Glomerular endothelial cell (primary cell): ENCODE measurements around the gene MBTD1. TPM values are rescaled to one million over a fixed set of nuclear protein-coding genes. Genes with fewer than 3 reads are reported as not detected.
"Not testable (repeated sequence)": the region's sequence is repeated elsewhere in the genome, so short reads cannot be mapped to it uniquely, and the experiment has no call there.

Source experiments
- DNase-seq: peaks from one replicate; pipeline ENCODE4 v3.0.0-alpha.2; 2011; ENCODE audit warnings: low read depth, low spot score; ENCODE audit errors: extremely low read depth
- total RNA-seq: library from RNA; depleted of rRNA; stranded (reverse); fragments of >200 nt; gene quantifications from 2 replicates; pipeline ENCODE4 v1.2.3, GENCODE V29; 2015

MBTD1 gene
- total RNA-seq, 1 donor from 2014 or later: 11.4 TPM

DNA sequence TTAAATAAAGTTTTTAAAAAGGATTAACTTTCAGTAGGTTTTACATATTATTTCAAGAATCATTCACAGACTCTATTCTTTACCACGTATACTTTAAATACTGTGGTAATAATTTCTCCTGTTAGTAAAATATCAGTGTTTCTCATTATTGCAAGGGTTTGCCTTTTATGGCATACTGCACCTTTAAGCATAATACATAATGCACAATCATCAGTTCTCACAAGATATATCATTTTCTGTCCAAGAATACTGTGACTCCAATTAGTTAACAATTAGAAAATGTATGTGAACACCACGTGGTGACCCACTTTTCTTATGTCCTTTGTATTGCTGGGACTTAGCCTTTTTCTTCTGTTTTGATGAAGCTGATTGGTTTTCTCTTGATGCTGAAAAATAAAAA, 68.0 kb downstream of the MBTD1 start:
- no peak for DNase-seq

DNA sequence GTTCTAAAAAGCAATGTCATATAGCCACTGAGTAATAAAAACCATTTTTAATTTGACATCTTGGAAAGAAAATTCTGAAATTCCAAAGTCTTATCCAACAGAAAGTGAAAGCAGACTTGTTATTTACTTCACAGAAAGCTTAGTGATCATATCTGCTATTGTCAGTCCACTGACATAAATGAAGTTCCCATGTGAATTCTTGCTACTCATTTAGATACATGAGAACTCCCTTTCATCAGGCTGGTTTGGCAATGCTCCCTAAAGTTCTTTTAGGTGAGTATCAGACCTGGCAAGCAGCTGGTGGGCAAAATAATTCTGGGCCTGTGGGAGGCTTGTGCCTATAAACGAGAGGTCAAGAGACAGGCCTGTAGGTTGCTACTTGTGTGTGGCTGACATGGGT, 70.2 kb downstream of the MBTD1 start:
- DNase-seq: no peak

DNA sequence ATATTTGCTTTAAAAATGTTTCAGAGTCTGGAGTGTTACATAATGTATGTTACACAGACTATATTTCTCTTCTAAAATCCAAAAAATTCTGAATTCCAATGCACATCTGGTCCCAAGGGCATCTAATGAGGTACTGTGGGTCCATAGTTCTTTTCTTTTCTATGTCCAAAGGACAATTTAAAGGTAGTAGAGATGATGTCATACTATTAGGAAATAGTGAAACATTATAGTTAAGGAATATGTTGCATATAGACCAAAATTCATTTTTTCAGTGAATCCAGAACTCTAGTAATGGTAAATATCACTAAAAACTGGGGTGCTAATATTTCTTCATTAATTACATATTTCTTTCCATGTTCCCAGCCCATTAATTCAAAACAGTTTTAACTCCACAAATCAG, 70.7 kb downstream of the MBTD1 start:
- DNase-seq: no peak

GRCh38 chr17:51188271-51188833, 71.5 kb downstream of the MBTD1 start:
- no peak for DNase-seq

DNA sequence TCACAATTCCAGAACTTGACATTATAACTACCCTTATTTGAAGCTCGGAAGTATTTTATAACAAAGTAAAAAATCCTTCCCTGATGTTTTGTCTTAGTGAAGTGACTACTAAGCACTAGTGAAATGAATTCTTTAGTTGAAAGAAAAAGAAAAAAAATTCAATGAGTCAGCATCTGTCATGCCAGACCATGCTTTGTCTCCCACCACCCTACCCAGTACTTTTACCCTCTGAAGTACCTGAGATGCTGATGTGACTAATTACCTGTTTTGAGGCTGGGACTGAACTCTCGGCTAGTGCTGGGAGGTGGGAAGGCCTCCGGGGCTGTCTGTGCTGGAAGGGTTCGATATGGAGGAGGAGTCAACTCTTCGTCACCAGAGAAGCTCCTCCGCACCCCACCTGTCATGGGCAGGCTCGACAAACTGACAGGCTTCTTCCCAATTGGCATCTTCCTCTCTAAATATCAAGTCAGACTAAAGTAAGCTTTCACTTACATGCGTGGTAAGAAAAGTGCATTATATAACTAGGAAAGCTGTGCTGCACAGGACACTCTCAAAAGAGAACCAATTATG, 74.0 kb downstream of the MBTD1 start:
- no peak for DNase-seq

- DNase-seq: no peak
These were observed 75.7 kb downstream of the MBTD1 start for GRCh38 chr17:51184124-51184523.

GRCh38 chr17:51180486-51180885, 79.4 kb downstream of the MBTD1 start:
- no peak for DNase-seq

DNA sequence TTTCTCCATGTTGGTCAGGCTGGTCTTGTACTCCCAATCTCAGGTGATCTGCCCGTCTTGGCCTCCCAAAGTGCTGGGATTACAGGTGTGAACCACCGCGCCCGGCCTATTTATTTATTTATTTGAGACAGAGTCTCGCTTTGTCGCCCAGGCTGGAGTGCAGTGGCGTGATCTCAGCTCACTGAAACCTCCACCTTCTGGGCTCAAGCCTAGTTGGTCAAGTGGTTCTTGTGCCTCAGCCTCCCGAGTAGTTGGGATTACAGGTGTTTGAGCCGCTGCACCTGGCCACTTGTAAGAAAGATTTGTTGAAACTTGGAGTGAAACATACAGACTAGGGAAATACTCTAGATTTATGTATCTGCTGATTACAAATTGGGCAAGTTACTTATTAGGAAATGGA, 87.8 kb downstream of the MBTD1 start:
- not testable (repeated sequence) for DNase-seq

- DNase-seq: no peak
These were observed 89.1 kb downstream of the MBTD1 start for GRCh38 chr17:51170736-51171135.

DNA sequence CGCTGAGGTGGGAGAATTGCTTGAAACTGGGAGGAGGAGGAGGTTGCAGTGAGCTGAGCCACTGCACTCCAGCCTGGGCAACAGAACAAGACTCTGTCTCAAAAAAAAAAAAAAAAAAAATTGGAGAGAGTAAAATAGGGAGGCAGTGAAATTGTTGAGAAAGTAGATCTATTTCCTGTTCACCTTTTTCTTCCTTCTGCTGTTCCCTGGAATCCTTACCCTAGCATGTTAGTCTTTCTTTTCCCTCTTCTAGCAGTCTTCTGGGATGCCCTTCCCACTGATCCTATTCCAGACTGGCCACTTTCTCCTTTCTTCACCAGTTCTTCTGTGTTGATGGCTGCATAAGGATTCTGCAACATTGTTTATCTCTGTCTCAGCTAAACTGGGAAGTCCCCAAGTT, 90.5 kb downstream of the MBTD1 start:
- DNase-seq: no peak

DNA sequence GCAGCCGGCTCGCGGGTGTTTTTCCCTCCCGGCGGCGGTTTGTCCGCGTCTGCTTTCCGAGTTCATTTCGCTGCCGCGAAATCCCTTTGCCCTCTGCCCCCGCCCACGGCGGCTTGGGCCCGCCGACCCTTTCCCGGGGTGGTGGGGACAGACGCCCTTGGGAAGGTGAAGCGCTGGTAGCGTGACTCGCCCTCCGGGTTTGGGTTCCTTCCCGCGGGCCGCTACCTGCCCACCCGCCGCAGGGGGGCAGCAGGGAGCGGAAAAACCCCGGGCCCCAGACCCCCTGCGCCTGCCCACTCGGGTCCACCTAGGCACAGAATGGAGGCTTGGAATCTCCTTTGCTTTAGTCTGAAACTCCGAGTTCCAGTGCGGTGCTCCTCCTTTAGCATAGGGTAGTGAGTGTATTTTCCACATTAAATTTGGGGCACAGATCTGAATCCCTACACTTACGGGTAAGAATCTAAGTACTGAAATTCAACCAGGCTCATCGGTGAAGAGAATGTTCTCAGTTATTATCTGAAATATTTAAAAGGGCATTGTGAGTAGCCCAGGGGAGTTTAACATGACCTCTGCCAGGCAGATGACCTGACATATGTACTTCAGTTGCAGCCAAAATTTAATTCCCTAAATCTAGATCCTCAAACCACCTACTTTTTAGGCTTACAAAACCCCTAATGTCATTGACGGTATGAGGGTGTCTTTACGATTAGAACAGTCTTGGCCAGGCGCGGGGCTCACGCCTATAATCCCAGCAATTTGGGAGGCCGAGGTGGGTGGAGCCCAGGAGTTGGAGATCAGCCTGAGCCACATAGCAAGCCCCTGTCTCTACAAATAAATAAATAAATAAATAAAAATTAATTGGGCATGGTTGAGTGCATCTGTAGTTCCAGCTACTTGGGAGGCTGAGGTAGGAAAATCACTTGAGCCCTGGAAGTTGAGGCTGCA, 92.6 kb downstream of the MBTD1 start:
- no peak for DNase-seq

DNA sequence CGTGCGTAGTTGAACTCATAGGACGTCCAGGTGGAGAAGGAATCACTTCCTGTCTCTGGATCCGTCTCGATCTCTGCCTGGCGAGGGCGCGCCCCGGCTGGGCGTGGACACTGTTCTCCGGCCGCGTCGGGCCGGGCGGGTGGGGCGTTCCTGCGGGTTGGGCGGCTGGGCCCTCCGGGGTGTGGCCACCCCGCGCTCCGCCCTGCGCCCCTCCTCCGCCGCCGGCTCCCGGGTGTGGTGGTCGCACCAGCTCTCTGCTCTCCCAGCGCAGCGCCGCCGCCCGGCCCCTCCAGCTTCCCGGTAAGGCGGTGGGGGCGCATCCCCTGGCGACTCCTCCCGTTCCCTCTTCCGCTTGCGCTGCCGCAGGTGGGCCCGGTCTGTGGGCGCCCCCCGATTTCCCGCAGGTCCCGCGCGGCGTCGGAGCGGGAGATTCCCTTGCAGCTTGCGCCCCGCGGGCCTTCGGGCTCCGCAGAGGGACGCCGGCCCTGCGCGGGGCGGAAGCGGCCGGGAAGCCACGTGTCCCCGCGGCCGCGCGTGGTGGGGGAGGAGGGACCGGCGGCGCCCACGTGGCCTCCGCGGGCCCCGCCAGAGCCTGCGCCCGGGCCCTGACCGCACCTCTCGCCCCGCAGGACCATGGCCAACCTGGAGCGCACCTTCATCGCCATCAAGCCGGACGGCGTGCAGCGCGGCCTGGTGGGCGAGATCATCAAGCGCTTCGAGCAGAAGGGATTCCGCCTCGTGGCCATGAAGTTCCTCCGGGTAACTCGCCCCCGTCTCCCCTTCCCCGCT, 93.5 kb downstream of the MBTD1 start, which contains the start of gene NME2:
Gene NME2 (plus strand): TSS at position 214 of the 789 bp plus-strand sequence. CDS start 420 bp downstream, at position 634.
- DNase-seq: no peak

DNA sequence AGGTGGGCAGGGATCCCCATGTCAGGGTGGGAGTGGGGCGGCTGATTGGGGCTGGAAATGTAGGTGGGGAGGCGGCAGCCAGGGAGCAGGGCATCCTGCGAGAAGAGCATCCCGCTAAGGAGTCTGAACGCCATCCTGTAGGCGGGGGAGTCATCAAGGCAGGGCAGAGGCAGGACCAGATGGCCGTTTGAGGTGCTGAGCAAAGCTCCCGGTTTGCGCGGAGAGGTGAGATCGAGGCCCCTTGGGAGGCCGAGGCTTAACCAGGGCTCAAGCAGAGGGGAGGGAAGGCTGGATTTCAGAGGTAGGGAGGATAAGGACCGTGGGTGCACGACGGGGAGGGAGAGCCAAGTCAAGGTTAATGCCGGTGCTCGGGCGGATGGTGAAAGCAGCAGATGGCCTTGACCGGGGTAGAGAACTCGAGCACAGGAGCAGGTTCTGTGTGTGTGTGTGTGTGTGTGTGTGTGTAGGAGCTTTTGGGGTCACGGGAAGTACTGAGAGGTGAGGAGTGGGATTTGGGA, 94.1 kb downstream of the MBTD1 start:
- DNase-seq: no peak

DNA sequence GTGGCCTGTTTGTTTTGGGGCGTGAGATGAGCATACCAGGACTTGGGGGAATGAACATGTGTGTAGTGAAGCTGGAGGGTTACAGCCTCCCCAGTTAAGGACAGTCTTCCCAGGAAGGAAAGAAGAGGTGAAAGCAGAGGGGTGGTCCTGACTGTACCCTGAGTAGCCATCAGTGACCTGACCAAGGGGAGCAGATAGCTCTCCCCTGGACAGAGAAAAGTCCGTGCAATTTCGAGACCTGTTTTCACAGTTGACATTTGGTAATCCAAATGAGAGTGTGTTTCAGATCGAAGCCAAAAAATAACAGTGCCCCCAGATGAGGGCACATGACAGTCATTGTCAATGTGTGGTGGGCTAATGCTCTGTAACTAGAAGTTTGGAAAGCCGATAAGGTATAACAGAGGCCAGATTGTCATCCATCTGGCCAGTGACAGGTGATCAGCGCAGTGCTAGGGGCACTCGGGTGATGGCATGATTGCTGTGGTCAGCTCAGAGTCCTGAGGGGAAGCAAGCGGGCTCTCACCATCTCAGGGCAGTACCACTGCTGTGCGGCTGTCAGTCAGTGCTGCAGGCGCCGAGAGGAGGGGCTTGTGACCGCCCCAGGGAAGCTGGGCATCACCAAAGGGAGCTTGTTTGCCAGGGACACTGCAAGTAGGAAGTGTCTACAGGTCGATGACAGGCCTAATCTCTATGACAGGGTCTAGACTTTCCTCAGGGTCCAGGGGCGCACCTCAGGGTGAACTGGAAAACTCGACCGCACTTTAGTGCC, 94.8 kb downstream of the MBTD1 start:
- no peak for DNase-seq

DNA sequence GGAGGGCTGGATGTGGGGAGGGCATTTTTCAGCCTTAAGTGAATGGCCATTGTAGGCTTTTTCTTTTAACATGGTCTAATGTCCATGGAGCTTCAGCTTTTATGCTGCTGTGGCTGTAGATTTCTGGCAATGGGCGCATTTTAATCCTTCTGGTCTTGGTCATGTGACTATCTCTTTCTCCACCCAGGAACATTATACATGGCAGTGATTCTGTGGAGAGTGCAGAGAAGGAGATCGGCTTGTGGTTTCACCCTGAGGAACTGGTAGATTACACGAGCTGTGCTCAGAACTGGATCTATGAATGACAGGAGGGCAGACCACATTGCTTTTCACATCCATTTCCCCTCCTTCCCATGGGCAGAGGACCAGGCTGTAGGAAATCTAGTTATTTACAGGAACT, 98.3 kb downstream of the MBTD1 start:
- DNase-seq: no peak

DNA sequence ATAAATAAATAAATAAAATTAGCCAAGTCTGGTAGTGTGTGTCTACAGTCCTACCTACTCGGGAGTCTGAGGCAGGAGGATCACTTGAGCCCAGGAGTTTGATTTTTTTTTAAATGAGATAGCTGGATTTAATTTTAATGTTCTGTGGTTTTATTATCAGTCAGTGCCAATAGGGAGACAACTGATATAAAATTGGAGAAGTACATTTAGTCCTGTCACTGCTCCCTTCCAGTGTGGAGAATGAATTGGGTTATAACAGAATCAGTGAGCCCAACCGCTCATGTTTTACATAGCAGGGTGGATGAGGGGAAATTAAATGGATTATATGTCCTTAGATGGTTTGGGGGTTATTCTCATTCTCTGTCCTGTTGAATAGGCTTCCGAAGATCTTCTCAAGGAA, 100.2 kb downstream of the MBTD1 start:
- no peak for DNase-seq

GRCh38 chr17:51155416-51155815, 104.4 kb downstream of the MBTD1 start:
- DNase-seq: no peak

DNA sequence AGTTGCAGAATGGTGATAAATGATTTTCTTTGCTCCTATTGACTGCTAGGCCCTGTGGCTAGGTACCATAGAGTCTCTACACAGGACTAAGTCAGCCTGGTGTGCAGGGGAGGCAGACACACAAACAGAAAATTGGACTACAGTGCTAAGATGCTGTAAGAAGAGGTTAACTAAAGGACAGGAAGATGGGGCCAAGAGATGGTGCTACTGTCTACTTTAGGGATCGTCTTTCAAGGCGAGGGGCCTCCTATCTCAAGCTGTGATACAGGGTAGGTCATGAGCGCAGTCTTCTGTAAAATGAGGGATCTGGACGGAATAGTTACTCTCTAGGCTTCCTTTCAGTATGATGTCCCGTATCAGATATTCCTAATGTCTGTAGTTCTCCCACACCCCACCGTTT, 105.7 kb downstream of the MBTD1 start:
- no peak for DNase-seq

GRCh38 chr17:51153210-51154072, 106.4 kb downstream of the MBTD1 start, which contains the start of gene NME1:
NME1 (plus strand) TSS chr17:51153559; CDS start chr17:51155655, 2,096 bp downstream.
- DNase-seq: peak; percentile 99
